GM21528 (cell line): ENCODE measurements around the gene SLIT3.

Experiments used
- ATAC-seq: cut with Tn5 transposase; IDR thresholded peaks from one replicate; pipeline ENCODE4 v1.9.1; 2021; ENCODE audit warnings: mild to moderate bottlenecking, moderate library complexity; ENCODE audit not compliant: unreplicated experiment, low FRiP score

Gene SLIT3

DNA sequence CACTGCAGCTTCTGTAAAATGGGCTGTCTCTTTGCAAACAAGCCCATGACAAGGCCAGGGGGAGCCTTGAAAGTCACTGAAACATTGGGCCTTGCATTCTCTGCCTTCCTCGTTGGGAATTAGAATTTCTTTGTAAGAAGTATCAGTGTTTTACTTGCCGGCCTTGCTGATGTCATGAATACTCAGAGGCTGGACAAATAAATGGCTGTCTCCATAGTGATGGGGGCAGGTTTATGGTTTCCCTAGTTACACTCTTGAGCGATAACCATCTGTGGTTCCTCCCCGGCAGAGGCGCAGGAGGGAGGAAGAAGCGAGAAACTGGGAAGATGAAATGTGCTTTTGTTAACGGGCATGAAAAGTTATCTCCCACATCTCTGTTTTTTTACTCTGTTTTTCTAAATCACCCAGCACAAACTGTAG is 449.0 kb downstream of the SLIT3 start:
- ATAC-seq: no peak

DNA sequence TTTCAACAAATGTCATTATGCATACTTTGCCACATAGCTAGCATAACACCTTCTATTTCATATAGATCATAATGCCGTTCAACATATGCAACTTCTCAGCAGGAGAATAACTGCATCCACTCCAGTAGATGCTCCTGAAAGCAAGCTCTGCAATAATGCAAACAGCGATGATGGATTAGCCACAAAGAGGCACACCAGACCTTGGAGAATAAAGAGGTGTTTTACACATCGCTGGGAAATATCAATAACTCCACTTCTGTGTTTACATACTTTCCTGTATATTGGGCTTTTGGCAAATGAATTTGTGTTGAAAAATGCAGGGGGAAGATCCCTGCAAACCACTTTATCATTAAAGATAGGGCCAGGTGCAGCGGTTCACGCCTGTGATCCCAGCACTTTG is 450.3 kb downstream of the SLIT3 start:
- ATAC-seq: no peak

DNA sequence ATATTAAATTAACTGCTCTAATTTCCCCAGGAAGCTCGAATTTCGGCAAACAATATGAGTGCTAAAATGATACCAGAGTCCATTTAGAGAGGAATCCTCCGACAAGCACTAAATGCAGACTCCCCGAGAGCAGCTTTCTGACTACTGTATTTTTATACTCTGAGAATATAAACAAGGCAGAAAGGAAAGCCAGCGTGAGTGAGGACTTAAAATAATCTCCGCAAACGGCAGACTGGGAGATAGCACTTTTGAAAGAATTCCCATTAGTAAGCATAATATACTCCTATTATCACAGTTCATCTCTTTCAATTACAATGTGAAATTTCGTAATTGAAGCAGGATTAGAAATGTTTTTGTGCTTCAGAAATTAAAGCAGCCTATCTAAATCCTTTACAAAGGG is 452.4 kb downstream of the SLIT3 start:
- no peak for ATAC-seq

DNA sequence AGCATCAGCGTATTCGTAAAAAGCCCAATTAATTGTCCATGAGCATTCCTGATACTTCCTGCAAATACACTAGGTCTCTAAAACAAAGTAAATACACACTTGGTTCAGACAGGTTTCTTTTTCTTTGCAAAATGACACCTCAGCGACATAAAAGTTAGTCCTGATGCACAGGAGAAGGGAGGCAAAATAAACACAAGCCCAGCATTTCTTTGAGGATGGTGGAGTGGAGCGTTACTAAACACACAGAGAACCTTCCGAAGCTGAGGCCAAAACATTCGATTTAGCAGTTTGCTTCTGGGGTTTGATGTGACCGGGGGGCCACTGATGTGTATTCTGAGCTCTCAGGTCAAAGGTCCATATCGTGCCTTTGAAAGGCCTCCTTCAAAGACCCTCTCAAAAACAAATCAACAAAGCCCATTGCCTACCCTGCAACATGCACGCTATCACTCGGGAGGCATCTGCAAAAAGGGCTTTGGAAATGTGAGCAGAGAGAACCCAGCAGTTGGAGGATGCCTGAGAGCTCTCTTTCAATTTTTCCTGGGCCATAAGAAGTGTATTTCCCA is 453.3 kb downstream of the SLIT3 start:
- ATAC-seq: no peak

DNA sequence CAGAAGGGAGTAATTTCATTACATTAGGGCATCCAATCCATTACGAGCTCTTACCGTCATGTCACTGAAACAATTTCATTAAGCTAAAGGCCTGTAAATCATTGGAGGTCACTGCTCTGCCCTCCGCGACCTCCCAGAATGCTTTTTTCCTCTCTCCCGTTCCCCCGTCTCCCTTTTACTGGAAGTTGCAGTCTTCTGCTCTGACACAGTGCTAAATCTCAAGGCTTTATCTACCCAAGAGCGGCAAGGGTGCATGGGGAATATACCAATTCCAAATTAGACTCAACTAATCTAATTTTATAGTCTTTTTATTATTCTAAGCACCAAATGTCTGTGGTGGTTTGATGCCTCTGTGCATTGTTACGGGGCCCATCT is 456.0 kb downstream of the SLIT3 start:
- ATAC-seq: no peak

DNA sequence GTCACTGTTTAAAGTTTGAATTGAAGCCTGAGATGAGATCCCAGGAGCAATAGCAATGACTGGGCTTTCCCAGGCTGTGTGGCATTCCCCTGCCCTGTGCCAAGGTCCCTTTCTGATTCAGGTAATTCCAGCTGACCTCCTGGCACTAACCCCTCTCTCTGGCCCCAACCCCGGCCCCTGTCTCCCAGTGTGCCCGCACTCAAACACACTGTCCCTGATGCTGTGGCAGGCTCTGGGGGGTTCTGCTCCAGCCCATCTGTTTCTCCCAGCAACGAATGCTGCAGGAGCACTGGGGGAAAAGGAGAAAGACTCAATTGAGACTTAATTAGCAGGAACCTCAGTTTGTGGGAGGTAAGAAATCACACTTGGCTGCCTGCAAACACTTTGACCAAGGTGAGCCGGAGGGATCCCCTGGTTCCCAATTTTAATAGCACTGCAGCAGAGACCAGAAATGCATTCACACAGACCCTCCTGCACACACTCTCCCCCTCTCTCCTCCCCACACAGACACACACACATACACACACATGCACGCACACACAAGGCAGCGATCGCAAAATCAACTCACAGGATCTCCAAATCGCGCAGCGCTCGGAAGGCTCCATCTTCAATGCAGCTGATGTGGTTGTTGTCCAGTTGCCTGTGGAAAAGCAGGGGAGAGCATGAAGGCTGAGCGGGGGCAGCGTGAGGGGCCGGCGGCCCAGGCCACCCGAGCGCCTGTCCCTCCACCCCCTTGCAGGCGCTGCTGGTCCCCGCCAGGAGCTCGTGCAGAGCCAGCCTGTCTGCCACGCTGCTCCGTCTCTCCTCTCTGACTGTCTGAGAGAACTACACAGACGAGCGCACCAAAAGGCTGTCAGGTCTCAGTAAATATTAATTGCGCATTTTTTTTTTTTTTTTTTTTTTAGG is 456.7 kb downstream of the SLIT3 start:
- ATAC-seq: no peak

DNA sequence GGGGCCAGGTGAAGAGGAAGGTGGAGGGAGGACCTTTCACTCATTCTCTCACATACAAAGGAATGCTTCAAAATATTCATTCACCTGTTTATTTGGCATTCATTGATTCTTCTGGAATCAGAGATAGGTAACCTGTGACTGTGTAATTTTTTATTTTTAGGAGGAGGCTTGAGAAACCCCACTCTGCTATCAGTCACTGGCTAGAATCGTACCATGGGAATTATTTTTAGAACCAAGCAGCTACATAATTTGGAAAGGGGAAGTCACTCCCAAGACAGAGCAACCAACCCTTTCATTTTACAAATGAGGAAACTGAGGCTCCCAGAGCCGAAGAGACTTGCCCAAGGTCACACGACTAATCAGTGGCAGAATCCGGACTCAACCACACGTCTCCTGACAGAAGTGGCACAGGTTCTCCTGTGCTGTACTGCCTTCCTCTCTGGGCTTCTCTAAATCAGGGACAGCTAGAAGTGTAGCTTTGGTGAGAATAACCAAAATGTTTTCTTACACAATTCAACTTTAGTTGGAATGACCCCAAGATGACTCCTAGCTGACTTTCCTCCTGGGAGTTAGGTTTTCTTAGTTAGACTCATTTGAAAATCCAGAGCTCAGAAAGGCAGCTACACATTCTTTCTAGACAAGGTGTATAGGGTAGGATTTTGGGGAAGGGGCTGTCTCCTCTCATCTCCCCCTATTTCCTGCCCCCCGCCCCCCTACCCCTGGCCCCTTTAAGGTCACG is 457.5 kb downstream of the SLIT3 start:
- no peak for ATAC-seq

DNA sequence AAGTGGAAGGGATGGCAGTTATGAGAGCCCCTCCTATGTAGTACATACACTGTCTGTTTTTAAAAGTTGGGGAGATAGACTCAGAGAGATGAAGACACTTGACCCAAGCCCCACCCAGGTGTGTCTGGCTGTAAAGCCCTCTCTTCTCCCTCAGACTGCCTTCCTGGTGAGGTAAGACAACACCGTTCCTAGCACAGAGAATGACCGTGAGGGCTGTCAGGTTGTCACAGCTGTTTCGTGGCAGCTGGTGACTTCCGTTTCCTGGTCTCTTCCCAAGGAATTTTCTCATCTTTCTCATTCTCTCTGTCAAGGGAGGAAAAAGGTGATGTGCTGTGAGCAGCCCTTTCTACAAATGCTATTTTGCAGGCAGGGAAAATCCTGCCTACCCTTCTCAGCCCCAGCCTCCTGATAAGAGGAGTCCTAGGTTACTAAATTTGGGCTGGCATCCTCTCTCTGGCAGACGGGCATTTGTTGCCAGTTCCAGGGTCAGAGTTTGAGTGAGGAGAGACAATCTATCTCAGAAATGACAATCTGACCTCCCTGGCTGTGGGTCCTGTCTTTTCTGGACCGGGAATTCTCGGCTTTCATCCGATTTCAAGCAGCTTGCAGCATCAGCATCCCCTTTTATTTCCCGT is 458.3 kb downstream of the SLIT3 start:
- no peak for ATAC-seq

DNA sequence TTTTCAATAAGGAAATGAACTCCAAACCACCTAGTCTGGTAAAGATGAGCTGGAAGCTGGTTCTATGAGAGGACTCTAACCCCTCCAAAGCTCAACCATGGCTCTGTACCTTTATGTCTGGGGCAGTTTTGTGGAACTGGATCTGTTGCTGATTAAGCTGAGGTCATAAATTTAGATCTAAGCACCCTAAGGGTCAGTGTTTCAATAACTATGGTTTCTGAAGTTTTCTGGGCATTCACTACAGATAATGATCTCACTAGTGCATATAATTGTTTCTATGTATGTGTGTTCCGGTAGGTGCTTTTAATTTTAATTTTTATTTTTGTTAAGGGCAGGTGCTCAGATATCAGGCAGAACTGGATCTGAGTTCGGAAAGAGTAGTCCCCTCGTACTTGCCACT is 463.1 kb downstream of the SLIT3 start:
- ATAC-seq: no peak

DNA sequence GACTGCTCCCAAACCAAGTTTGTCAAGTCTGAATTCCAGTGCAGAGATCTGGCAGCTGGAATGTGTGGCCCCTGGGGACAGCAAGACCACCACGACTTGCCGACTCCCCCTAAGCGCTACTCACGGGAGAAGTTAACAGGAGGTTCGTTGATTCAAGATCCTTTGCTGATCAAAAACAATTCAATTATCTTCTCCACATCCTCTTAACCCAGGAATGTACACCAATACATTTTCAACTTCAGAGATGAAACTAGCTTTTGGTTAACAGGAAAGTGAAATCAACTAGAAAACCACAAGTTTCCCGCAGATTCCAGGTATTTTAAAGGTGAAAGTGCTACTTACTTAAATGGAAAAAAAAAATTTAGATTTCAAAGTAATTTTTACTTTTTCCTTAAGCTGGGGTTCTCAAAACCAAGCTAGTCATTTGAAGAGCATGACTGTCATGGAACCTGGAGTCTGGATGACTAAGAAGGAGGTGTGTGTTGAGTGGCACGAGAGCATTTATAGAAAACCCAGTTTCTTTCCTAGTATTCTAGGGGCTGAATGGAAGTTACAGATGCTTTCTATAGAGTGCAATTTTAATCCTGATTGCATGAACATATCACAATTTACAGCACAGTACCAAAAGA is 464.2 kb downstream of the SLIT3 start:
- ATAC-seq: no peak

DNA sequence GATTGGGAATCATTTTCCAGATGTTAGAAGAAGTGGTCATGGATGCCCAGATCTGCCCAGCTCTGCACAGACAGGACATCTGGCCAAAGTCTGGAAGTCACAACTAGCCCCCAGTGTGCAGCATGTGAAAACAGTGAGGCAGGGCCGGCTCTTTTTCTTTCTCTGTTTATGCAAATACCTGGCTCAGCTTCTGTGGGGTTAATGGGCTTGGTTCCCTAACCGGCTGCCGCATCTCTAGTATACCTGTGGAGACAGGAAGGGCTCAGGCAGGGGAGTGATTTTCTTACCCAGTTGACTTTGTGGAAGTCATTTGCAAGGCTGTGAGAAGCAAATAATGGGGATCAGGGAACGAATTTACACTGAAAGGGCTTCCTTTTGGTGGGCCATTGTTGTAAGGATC is 467.0 kb downstream of the SLIT3 start:
- no peak for ATAC-seq

DNA sequence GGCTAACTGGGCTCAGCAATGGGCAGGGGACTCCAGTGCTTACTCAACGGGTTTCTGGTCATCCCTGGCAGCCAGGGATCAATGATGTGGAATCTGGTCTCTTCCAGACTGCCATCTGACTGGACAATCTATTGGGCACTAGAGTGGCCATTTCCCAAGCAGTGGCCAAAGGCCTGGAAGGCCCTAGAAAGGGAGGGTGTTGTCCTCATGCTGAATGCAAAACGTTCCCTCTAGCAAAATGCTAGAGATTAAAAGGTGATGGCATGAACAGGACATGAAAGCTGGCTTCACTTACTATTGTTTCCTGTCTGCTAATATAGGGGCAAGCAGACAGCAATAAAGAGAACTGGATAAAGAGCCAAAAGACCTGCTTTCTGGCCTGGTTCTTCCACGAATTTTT is 467.6 kb downstream of the SLIT3 start:
- no peak for ATAC-seq

DNA sequence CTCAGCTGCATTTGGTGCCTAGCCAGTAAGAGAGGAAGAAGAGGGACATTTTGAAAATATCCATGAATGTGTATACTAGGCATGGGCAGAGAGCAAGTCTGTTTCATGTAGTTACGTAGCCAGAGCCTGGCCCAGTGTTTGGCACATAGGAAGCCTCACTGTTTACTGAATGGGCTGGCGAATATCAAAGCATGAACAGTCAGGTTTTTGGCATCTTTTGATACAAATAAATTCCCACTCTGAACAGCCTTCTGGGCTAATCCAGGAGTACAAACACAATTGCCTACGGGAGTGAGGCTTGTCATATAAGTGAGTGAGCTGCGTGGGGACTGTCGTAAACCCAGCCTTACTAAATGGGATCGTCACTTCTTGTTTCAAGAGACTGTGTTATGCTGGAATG is 468.6 kb downstream of the SLIT3 start:
- ATAC-seq: no peak

DNA sequence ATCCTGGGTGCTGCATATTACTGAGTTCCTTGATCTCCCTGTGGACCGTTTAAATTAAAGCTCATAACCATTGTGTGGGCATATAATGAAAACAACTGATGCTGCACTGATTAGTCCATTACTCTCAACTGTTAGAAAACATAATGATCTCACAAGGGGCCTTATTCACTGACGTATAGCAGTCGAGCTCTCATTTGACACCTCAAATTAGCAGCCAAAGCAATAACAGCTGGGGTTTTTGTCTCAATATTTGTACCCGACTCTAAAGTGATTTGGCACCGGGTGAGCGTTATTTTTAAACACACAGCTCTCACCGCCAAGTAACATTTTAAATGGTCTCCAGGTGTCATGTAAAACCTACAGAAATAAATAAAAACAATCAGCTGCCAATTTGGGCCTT is 469.6 kb downstream of the SLIT3 start:
- ATAC-seq: no peak

DNA sequence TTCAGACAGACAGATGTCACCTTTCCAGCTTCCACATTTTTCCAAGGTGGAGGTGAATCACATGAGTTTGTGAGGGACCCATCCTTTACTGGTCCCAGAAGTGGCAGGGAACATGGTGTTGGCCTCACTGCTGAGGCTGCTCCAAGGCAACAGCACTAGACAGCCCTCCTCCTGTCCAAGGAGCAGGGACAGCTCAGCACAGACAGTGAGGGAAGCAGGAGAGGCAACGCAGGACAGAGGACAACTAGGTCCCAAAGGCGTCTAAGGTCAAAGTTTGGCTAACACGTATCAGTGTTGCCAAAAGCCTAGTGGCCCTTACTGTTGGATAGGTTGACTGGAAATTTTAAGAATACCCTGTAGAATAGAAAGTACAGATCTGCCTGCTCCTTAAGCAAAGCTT is 470.1 kb downstream of the SLIT3 start:
- no peak for ATAC-seq

DNA sequence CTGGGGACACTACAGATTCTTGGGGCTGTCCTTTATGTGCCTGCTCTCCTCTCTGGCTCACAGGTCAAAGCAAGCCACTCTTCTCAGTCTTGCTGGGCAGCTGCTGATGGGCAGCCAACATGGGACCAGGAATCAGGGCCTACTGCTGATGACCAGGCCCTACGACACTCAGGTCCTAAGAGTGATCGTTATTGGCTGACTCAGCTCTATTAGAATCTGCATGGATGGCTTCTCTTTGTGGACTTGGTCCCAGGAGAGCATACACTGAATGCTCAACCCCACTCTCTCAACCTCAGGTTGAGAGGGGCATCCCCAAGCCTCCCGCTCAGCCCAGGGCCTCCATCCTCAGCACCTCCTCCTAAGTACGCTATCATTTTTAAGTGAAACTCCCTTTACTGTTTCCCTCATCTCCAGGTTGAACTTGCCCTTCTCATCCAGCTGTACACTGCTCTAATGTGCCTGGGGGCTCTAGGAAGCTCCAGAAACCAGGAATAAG is 471.0 kb downstream of the SLIT3 start:
- no peak for ATAC-seq

DNA sequence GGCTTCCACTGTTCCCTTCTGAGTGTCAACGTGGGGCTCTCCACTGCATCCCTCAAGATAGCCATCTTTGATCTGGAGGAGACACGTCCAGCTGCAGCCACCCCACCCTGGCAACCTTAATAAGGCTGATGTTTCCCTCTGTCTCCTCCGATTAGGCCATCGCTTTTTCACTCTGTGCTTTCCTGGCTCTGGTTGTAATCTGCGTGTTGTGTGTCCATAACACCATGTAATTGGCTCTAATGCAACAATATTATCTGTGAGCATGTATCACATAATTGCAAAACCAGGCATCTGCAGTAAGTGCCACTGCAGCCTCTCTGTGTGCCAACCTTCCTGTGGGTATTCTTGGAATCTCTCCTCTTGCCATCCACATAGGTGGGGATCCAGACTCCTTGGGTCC is 471.9 kb downstream of the SLIT3 start:
- no peak for ATAC-seq

DNA sequence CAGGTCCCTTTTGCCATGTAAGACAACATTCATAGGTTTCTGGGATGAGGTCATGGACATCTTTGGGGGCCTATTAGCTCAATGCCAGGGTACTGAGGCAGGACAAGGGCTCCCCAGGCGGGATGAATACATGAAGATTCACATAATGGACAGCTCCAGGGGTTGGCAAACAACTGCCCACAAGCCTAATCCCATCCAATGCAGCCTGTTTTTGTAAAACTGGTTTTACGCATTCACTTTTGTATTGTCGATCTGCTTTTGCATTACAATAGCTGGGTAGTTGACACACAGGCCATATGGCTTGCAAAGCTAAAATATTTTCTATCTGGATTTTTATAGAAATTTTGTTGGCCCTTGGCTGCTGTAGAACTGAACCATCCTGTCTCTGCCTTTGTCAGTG is 473.3 kb downstream of the SLIT3 start:
- no peak for ATAC-seq

DNA sequence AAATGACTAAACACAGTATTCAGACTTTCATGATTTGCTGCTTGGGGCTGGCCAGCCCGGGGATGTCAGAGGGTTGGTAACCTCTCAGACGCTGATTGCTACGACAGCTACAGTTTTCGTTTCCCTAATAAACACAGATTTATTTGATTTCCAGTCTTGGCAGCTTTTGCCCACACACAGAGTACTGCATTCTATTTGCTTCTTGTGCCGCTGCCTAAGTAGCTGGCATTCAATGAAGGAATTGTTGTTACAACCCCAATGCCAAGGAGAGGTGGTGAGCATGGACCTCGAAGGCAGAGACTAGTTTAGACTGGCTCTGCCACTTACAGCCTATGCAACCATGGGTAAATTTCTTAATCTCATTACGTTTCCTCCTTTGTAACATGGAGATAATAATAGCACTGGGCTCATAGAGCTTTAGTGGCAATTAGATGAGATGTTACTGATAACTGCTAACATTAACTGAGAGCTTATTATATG is 474.7 kb downstream of the SLIT3 start:
- no peak for ATAC-seq

DNA sequence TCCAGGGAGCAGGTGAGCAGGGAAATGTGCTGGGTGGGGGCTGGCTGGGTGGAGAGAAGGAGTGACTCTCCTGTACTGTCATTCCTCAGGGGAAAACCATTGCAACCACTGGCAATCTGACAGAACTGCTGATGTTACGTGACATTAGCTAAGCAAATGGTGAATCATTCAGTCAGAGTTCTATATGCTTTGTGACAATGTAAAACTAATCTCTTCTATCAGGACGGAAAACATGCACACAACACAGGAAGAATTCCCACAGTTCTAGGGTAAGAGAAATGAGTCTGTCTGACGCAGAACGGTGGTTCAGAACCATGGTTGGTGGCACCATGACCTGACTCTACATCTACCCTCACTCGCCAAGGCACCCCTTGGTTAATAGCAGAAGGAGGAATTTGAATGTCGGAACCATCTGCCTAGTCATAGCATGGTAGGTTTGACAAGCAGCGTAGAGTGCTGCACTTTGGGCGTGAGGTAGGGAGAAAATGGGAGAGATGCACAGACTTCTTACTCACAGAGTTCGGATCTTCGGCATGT is 478.1 kb downstream of the SLIT3 start:
- no peak for ATAC-seq
